DND-41 (cell line): ENCODE data around the gene AMACR.

Experiments
- ATAC-seq: fragments of 200-7000 bp; cut with Tn5 transposase; 3 replicates; pipeline ENCODE4 v1.9.1; 2021; ENCODE audit warnings: low read depth; ENCODE audit not compliant: insufficient read depth
- DNase-seq: peaks from one replicate; pipeline ENCODE4 v3.0.0-alpha.2; 2020
- H2AFZ ChIP-seq: 2 replicates; pipeline ENCODE4 v1.6.0; 2012; ENCODE audit warnings: low read depth, low read length
- H3K27ac ChIP-seq: 2 replicates; pipeline ENCODE4 v1.5.1; 2012; ENCODE audit warnings: low read length, inconsistent platforms
- H3K27me3 ChIP-seq: fragments of 200-600 bp; sonication (generic); 2 replicates; pipeline ENCODE4 v1.6.0; 2012; ENCODE audit warnings: low read length, mild to moderate bottlenecking, inconsistent platforms; ENCODE audit not compliant: insufficient read depth, poor library complexity
- H3K36me3 ChIP-seq: 2 replicates; pipeline ENCODE4 v1.5.1; 2012; ENCODE audit warnings: low read length, inconsistent platforms; ENCODE audit not compliant: insufficient read depth
- H3K4me1 ChIP-seq: 2 replicates; pipeline ENCODE4 v1.5.1; 2012; ENCODE audit warnings: mild to moderate bottlenecking, low read length; ENCODE audit not compliant: insufficient read depth
- H3K4me2 ChIP-seq: 2 replicates; pipeline ENCODE4 v1.6.0; 2012; ENCODE audit warnings: mild to moderate bottlenecking, moderate library complexity, low read length, inconsistent platforms; ENCODE audit not compliant: insufficient read depth
- H3K4me3 ChIP-seq, 2 experiments: fragments of 200-600 bp in 1 of 2; shearing (Covaris generic) in 1 of 2; 2 replicates each; pipeline ENCODE4 v1.5.1; 2012 to 2016; ENCODE audit warnings: inconsistent platforms in 2 of 2, low read length in 2 of 2, mild to moderate bottlenecking in 2 of 2, low read depth in 1 of 2, moderate library complexity in 1 of 2
- H3K79me2 ChIP-seq: 2 replicates; pipeline ENCODE4 v1.6.0; 2012; ENCODE audit warnings: low read length, inconsistent platforms; ENCODE audit not compliant: insufficient read depth
- H3K9ac ChIP-seq: 2 replicates; pipeline ENCODE4 v1.6.0; 2012; ENCODE audit warnings: low read depth, mild to moderate bottlenecking, inconsistent platforms, low read length, moderate library complexity
- H3K9me3 ChIP-seq: 2 replicates; pipeline ENCODE4 v1.5.1; 2012; ENCODE audit warnings: low read length, moderate library complexity, mild to moderate bottlenecking, inconsistent platforms; ENCODE audit not compliant: insufficient read depth, severe bottlenecking
- H4K20me1 ChIP-seq: 2 replicates; pipeline ENCODE4 v1.6.0; 2012; ENCODE audit warnings: low read length; ENCODE audit not compliant: insufficient read depth
- CTCF ChIP-seq: IDR thresholded peaks from 2 replicates; pipeline ENCODE4 v1.5.1; 2012; ENCODE audit warnings: borderline replicate concordance, low read length, moderate library complexity, mild to moderate bottlenecking; ENCODE audit not compliant: poor library complexity, severe bottlenecking; ENCODE audit errors: extremely low read depth
- EZH2 ChIP-seq: IDR thresholded peaks from 3 replicates; pipeline ENCODE4 v1.6.1; 2012; ENCODE audit warnings: borderline replicate concordance, low read depth, mild to moderate bottlenecking, moderate library complexity, low read length, inconsistent platforms; ENCODE audit not compliant: severe bottlenecking

AMACR gene

DNA sequence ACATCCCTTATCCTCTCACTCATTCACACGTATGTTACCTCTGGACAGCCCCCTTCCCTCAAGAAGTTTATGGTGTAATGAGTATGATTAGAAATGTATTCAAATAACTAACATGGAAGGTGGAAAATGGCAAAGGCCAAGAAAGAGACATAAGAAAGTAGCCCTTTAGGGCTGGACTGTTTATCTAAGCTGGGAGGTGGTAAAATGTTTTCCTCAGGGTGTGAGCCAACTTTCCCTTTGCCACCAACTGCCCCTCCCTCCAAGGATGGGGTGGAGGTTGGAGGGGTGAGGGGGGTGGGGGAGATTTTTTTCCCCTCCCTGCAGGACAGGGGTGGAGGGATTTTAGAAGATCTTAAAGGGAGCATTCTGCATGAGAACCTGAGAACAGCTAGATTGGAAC is 31.5 kb downstream of the AMACR start:
- H3K27me3 ChIP-seq = no peaks in the 10 kb centered on the region
- H3K79me2 ChIP-seq = no peaks in the 10 kb centered on the region
- H3K4me2 ChIP-seq = no peak overlapping the region
- no peak overlapping the region for H3K9ac ChIP-seq
- H4K20me1 ChIP-seq = no peaks in the 10 kb centered on the region
- no peak overlapping the region for H3K4me3 ChIP-seq
- DNase-seq (no peak), ATAC-seq (no peak)
- no peaks in the 10 kb centered on the region for H3K9me3 ChIP-seq
- TF ChIP-seq EZH2 (no peak), CTCF (no peak)
- H3K36me3 ChIP-seq = no peaks in the 10 kb centered on the region
- H3K4me1 ChIP-seq = no peaks in the 10 kb centered on the region
- H3K27ac ChIP-seq = no peak overlapping the region
- no peak overlapping the region for H2AFZ ChIP-seq

DNA sequence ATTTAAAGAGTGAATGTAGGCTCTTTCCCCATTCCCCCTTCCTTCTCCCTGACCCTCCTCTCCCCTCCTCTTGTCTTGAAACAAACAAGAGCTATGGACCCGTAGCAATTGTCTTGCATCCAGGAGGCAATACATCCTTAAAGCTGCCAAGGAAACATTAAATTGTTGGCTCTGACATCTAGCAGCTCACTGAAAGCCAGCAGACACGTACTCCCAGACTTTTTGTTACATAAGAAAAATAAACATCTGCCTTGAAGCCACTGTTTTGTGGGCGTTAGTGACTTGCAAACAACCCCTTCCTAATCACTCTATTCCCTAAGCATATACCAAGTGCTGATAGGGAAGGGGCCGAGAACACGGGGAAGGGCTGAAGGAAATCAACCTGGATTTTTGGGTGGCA is 32.0 kb downstream of the AMACR start:
- Histone ChIP-seq H3K27ac (no peak overlapping the region), H3K79me2 (no peaks in the 10 kb centered on the region), H3K4me2 (no peak overlapping the region), H2AFZ (no peak overlapping the region), H3K9ac (no peak overlapping the region), H3K4me1 (no peaks in the 10 kb centered on the region), H3K36me3 (no peaks in the 10 kb centered on the region), H3K4me3 (no peak overlapping the region), H3K27me3 (no peaks in the 10 kb centered on the region), H4K20me1 (no peaks in the 10 kb centered on the region), H3K9me3 (no peaks in the 10 kb centered on the region)
- TF ChIP-seq EZH2 = no peak
- TF ChIP-seq CTCF = no peak
- DNase-seq (no peak), ATAC-seq (no peak)

DNA sequence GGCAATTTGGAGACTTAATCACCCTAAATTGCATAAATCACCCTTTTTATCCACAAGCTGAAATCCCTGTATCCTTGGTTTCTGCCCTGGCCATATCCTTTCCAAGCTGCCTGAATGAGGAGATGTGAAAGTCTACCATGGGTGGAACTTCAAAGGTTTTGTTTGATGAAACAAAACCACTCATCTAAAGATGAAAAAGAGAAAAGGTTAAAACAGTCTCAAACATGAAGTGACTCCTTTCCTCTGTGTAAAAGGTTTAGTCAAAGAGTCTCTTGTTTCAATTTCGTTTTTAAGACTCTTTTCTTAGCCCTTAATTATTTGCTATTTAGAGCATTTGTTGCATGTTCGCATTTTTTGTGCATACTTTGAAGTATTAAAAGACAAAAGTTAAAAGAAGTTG is 34.6 kb downstream of the AMACR start:
- H3K4me3 ChIP-seq = no peak overlapping the region
- no peak overlapping the region for H3K9ac ChIP-seq
- H3K4me1 ChIP-seq = no peaks in the 10 kb centered on the region
- no peak overlapping the region for H3K27ac ChIP-seq
- H2AFZ ChIP-seq = no peak overlapping the region
- TF ChIP-seq CTCF (no peak), EZH2 (no peak)
- DNase-seq (no peak), ATAC-seq (peak; percentile 42; the same call in 1 of the 3 replicates)
- H4K20me1 ChIP-seq = no peaks in the 10 kb centered on the region
- no peaks in the 10 kb centered on the region for H3K27me3 ChIP-seq
- H3K79me2 ChIP-seq = no peaks in the 10 kb centered on the region
- H3K9me3 ChIP-seq = no peaks in the 10 kb centered on the region
- no peak overlapping the region for H3K4me2 ChIP-seq
- no peaks in the 10 kb centered on the region for H3K36me3 ChIP-seq

DNA sequence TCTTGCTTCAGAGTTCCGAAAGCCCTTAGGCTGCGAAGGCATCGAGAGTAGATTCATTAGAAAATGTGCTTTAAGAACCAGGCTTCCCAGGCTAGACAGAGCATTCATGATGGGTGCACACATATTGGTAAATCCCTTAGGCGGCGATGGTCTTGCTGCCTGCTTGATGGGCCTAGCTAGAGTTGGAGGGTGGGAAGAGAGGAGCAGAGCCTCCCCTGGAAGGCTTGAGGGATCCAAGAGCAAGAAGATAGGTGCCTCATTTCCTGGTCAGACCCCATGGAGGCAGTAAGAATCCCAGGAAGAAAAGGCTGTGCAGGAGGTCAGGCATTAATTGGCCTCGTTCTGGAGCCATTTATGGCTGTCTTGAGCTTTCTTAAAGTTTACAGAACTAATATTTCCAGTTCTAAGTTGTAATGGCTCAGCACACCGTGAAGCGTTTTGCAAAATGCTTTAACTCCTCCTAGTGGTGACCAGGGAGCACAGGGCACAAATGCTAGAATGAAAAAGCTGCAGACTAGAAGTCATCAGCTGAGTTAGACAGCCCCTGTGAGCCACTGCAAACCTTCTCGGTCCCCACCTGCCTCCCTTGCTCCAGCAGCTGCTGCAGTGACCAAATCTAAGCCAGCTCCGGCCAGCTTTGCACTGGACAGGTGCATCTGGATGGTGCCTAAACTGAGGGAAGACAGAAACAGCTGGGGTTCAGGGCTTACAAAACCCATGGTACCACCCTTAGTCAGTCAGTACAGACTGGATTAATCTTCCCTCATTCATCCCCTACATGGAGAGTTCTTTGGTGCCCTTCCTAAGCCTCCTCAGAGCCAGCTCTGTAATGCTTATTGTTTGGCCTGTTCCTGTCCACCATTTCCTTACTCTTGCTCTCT is 38.0 kb downstream of the AMACR start:
- no peak overlapping the region for H2AFZ ChIP-seq
- H3K27ac ChIP-seq = no peak overlapping the region
- H3K27me3 ChIP-seq = no peaks in the 10 kb centered on the region
- no peaks in the 10 kb centered on the region for H3K9me3 ChIP-seq
- no peak for DNase-seq
- ATAC-seq = peak; percentile 67; the same call in 2 of the 3 replicates
- TF ChIP-seq CTCF (peak; percentile 63), EZH2 (no peak)
- no peaks in the 10 kb centered on the region for H4K20me1 ChIP-seq
- no peak overlapping the region for H3K9ac ChIP-seq
- H3K4me2 ChIP-seq = no peak overlapping the region
- H3K79me2 ChIP-seq = no peaks in the 10 kb centered on the region
- no peaks in the 10 kb centered on the region for H3K4me1 ChIP-seq
- H3K36me3 ChIP-seq = no peaks in the 10 kb centered on the region
- H3K4me3 ChIP-seq = no peak overlapping the region
